Measurements from ENCODE around the gene HDAC5. TPM values are rescaled to one million over a fixed set of nuclear protein-coding genes. Genes with fewer than 3 reads are reported as not detected.

Gene HDAC5
- total RNA-seq, 4 donors from 2014 or later = 42.4 to 71.0 (median 48.4) TPM

DNA sequence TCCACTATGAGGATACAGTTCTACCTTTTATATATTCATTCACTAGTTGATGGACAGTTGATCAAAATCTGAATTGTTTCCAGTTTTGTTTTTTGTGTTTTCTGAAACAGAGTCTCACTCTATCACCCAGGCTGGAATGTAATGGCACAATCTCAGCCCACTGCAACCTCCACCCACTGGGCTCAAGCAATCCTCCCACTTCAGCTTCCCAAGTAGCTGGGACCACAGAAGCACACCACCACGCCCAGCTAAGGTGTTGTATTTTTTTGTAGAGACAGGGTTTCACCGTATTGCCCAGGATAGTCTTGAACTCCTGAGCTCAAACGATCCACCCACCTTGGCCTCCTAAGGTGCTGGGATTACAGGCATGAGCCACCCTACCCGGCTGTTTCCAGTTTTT, 78.0 kb downstream of the HDAC5 start:
- Histone ChIP-seq H3K4me1 (peaks cover 0 to 11% (median 0%) of the 10 kb centered on the region in 4 donors), H3K9me3 (no peaks in the 10 kb centered on the region), H3K4me3 (no peak overlapping the region), H3K36me3 (peaks cover 0 to 26% (median 0%) of the 10 kb centered on the region in 3 donors), H3K27ac (no peak overlapping the region), H3K27me3 (no peaks in the 10 kb centered on the region)
- no peak for TF ChIP-seq POLR2A (IDR thresholded peaks at IDR 0.05)
- TF ChIP-seq, protein P1, sequence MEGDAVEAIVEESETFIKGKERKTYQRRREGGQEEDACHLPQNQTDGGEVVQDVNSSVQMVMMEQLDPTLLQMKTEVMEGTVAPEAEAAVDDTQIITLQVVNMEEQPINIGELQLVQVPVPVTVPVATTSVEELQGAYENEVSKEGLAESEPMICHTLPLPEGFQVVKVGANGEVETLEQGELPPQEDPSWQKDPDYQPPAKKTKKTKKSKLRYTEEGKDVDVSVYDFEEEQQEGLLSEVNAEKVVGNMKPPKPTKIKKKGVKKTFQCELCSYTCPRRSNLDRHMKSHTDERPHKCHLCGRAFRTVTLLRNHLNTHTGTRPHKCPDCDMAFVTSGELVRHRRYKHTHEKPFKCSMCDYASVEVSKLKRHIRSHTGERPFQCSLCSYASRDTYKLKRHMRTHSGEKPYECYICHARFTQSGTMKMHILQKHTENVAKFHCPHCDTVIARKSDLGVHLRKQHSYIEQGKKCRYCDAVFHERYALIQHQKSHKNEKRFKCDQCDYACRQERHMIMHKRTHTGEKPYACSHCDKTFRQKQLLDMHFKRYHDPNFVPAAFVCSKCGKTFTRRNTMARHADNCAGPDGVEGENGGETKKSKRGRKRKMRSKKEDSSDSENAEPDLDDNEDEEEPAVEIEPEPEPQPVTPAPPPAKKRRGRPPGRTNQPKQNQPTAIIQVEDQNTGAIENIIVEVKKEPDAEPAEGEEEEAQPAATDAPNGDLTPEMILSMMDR (IDR thresholded peaks at IDR 0.05) = no peak
- DNase-seq = no peak

DNA sequence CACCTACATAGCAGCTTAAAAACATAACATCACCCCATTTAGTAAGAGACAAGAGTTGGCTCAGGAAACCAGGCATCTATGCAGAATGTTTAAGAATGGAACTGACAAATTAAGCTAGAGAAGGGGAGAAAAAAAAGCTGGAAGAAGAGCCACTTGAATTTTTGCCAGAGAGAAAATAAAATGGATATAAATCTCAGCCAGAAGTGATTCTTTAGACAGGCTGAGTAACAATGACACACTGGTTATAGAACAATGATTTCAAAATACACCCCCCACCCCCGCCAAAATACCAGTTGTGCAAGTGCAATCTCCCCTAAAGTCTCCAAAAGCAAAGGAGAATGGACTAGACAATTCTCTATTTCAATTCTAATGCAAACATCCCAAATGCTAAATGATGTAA, 79.4 kb downstream of the HDAC5 start:
- Histone ChIP-seq H3K4me3 (no peak overlapping the region), H3K4me1 (peaks cover 0 to 16% (median 0%) of the 10 kb centered on the region in 4 donors), H3K9me3 (no peaks in the 10 kb centered on the region), H3K27ac (peak overlapping the region in 1 of 4 donors; percentile 62), H3K36me3 (peaks cover 0 to 20% (median 0%) of the 10 kb centered on the region in 3 donors), H3K27me3 (no peaks in the 10 kb centered on the region)
- DNase-seq = no peak
- no peak for TF ChIP-seq POLR2A (IDR thresholded peaks at IDR 0.05)
- TF ChIP-seq, protein P1 (IDR thresholded peaks at IDR 0.05) = no peak

DNA sequence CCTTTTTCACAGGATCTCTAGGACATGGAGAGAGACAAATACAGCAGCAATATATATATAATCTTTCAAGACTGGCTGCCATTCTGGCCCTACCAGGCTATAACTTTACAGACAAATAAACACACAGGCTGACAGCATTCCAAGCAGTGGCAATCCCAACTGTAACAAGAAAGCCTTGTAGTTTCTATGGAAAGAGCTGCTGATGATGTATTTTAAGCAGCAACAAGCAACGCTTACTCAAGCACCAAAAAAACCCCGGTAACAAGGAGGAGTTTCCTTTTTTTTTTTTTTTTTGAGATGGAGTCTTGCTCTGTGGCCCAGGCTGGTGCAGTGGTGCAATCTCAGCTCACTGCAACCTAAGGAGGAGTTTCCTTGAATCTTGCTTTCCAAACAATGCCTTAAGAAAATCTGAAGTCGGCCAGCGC, 80.2 kb downstream of the HDAC5 start:
- H3K4me3 ChIP-seq = no peak overlapping the region
- peaks cover 0 to 20% (median 0%) of the 10 kb centered on the region in 3 donors for H3K36me3 ChIP-seq
- H3K9me3 ChIP-seq = no peaks in the 10 kb centered on the region
- DNase-seq = no peak
- H3K4me1 ChIP-seq = peaks cover 0 to 20% (median 0%) of the 10 kb centered on the region in 4 donors
- no peak for TF ChIP-seq POLR2A (IDR thresholded peaks at IDR 0.05)
- TF ChIP-seq, protein P1 (IDR thresholded peaks at IDR 0.05) = no peak
- peak overlapping the region in 1 of 4 donors; percentile 62 for H3K27ac ChIP-seq
- no peaks in the 10 kb centered on the region for H3K27me3 ChIP-seq

DNA sequence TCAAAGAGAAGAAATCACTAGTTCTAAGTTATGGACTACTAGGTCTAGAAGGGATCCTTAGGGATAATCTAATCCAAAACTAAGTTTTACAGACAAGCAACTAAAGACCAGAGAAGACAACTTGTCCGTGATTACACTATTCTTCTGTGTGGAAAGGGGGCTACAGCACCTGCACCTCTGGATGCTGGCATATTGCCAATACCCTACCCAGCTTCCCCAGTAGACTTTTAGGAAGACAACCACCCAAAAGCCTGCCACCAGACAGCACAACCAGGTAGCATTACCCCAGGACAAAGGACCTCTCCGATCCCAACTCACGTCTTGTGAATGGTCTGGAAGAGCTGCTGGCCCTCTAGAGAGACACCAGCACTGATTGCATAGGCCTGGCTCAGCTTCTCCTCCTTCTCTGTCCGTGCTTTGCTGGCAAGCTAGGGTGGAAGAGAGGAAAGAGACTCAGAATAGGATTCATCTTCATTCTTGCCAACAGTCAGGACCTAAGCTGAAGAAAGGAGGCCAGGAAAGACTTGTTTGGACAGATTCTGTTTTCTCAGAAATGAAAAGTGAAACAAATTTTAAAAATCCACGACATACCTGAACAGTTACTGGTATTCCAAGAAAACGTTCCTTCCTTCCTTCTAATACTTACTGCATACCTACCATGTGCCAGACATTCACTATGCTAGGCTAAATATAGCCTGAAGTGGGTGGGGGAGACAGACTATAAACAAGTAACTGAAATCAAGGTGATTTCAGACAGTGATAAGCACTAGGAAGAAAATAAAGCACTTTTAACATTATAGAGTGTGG, 83.4 kb downstream of the HDAC5 start:
- peak overlapping the region in 1 of 4 donors; percentile 40 for H3K27ac ChIP-seq
- no peak for TF ChIP-seq POLR2A (IDR thresholded peaks at IDR 0.05)
- TF ChIP-seq, protein P1 (IDR thresholded peaks at IDR 0.05) = no peak
- no peaks in the 10 kb centered on the region for H3K27me3 ChIP-seq
- peaks cover 0 to 20% (median 0%) of the 10 kb centered on the region in 4 donors for H3K4me1 ChIP-seq
- no peak for DNase-seq
- H3K36me3 ChIP-seq = peaks cover 0 to 38% (median 0%) of the 10 kb centered on the region in 3 donors
- no peaks in the 10 kb centered on the region for H3K9me3 ChIP-seq
- no peak overlapping the region for H3K4me3 ChIP-seq

DNA sequence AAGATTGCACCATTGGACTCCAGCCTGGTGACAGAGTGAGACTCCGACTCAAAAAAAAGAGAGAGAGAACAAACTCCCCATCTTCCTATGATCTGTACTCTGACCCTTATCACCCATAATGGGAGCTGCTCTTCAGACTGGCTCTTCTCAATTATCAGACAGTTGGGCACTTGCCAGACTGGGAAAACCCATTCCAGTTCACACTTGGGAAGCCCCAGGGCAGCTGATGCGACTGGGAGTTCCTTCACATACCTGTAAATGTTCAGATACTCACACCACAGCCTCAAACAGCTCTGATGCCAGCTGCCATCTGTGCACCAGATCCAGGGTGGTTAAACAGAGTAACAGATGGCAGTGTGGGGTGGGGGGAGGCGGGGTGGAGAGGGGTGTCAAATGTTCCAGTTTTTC, 84.8 kb downstream of the HDAC5 start:
- Histone ChIP-seq H3K4me1 (peaks cover 0 to 20% (median 0%) of the 10 kb centered on the region in 4 donors), H3K27ac (peak overlapping the region in 2 of 4 donors; percentile 14 to 37)
- TF ChIP-seq, protein P1 (IDR thresholded peaks at IDR 0.05) = no peak
- no peak for TF ChIP-seq POLR2A (IDR thresholded peaks at IDR 0.05)

More for the DNA sequence above, 84.8 kb downstream of the HDAC5 start:
- Histone ChIP-seq H3K27me3 (no peaks in the 10 kb centered on the region), H3K4me3 (no peak overlapping the region), H3K9me3 (no peaks in the 10 kb centered on the region), H3K36me3 (peaks cover 0 to 45% (median 0%) of the 10 kb centered on the region in 3 donors)
- peak in 2 of 3 donors; percentile 51 to 67 for DNase-seq
